Activated naive CD8-positive, alpha-beta T cell treated with anti-CD3 and anti-CD28 coated beads, Interleukin-2, amount 10 ng/mL, durations not matched to agents 7 days and 5 days (primary cell): ENCODE measurements around the gene RCC1. TPM values are rescaled to one million over a fixed set of nuclear protein-coding genes. Genes with fewer than 3 reads are reported as not detected.
A peak's percentile ranks its signal among the peaks of the same experiment; 100 is the strongest.
"Not testable (repeated sequence)": the region's sequence is repeated elsewhere in the genome, so short reads cannot be mapped to it uniquely, and the experiment has no call there.

Experiments used
- ATAC-seq: fragments of 150-1000 bp; cut with Tn5 transposase; one replicate; pipeline ENCODE4 v1.10.0; 2021; ENCODE audit warnings: low read depth, moderate library complexity
- POLR2A ChIA-PET: fragments of 350-600 bp; sonication (Branson Sonifier 250); formaldehyde crosslinking; loops from one replicate; lab custom pipeline; 2021; ENCODE audit warnings: antibody characterized with exemption; lab: Charles Lee
- DNase-seq: peaks from one replicate; pipeline ENCODE4 v3.0.0; 2021
- H3K27ac Mint-ChIP-seq: one replicate; pipeline ENCODE4 v1.8.0; 2022; ENCODE audit warnings: mild to moderate bottlenecking, mixed read lengths
- H3K27me3 Mint-ChIP-seq: one replicate; pipeline ENCODE4 v1.8.0; 2022; ENCODE audit warnings: mild to moderate bottlenecking, moderate library complexity, mixed read lengths
- H3K36me3 Mint-ChIP-seq: one replicate; pipeline ENCODE4 v1.8.0; 2021; ENCODE audit warnings: mild to moderate bottlenecking, mixed read lengths
- H3K4me1 Mint-ChIP-seq: one replicate; pipeline ENCODE4 v1.8.0; 2021; ENCODE audit warnings: mixed read lengths
- H3K4me3 Mint-ChIP-seq: one replicate; pipeline ENCODE4 v1.8.0; 2022; ENCODE audit warnings: mild to moderate bottlenecking, moderate library complexity, mixed read lengths
- H3K9me3 Mint-ChIP-seq: one replicate; pipeline ENCODE4 v1.8.0; 2021; ENCODE audit warnings: mixed read lengths
- total RNA-seq, 2 experiments: library from RNA; stranded (reverse); gene quantifications; one replicate each; pipeline ENCODE4 v1.2.3, GENCODE V29; 2021

RCC1 gene
- total RNA-seq, 2 experiments from 2014 or later = 46.2 to 51.7 TPM

GRCh38 chr1:28537457-28538199 lies 31.8 kb downstream of the RCC1 start:
- POLR2A ChIA-PET = no interaction called here
- Mint-ChIP-seq H3K27me3 (no peaks in the 10 kb centered on the region), H3K27ac (no peak overlapping the region), H3K4me1 (peaks cover 1% of the 10 kb centered on the region), H3K4me3 (no peak overlapping the region), H3K9me3 (no peaks in the 10 kb centered on the region), H3K36me3 (peaks cover 10% of the 10 kb centered on the region)
- ATAC-seq = no peak
- DNase-seq = no peak

GRCh38 chr1:28538286-28538685 lies 32.4 kb downstream of the RCC1 start:
- DNase-seq = no peak
- Mint-ChIP-seq H3K4me1 (peaks cover 1% of the 10 kb centered on the region), H3K27me3 (no peaks in the 10 kb centered on the region), H3K9me3 (no peaks in the 10 kb centered on the region), H3K36me3 (peaks cover 9% of the 10 kb centered on the region), H3K4me3 (no peak overlapping the region), H3K27ac (no peak overlapping the region)
- POLR2A ChIA-PET = no interaction called here
- ATAC-seq = no peak

GRCh38 chr1:28540651-28541050 lies 34.8 kb downstream of the RCC1 start:
- DNase-seq (no peak), ATAC-seq (no peak)
- no peaks in the 10 kb centered on the region for H3K9me3 Mint-ChIP-seq
- POLR2A ChIA-PET = interaction anchor here (1.4 kb wide), 1 partner anchor 41 kb away, joined by 5 read pairs; no protein-coding TSS in a partner anchor
- H3K27me3 Mint-ChIP-seq = no peaks in the 10 kb centered on the region
- H3K4me1 Mint-ChIP-seq = no peaks in the 10 kb centered on the region
- peaks cover 5% of the 10 kb centered on the region for H3K36me3 Mint-ChIP-seq
- no peak overlapping the region for H3K4me3 Mint-ChIP-seq
- H3K27ac Mint-ChIP-seq = no peak overlapping the region

GRCh38 chr1:28541414-28542015 lies 35.7 kb downstream of the RCC1 start:
- not testable (repeated sequence) for H3K4me3 Mint-ChIP-seq, H3K9me3 Mint-ChIP-seq, H3K36me3 Mint-ChIP-seq, ATAC-seq, H3K4me1 Mint-ChIP-seq, H3K27me3 Mint-ChIP-seq, DNase-seq, H3K27ac Mint-ChIP-seq
- POLR2A ChIA-PET = interaction anchor here (0.7 to 1.4 kb wide), 2 partner anchors 40 to 146 kb away, joined by 4 to 5 read pairs; no protein-coding TSS in a partner anchor

GRCh38 chr1:28545246-28545628 lies 39.4 kb downstream of the RCC1 start:
- H3K4me3 Mint-ChIP-seq = no peak overlapping the region
- no peaks in the 10 kb centered on the region for H3K27me3 Mint-ChIP-seq
- no peaks in the 10 kb centered on the region for H3K36me3 Mint-ChIP-seq
- no peaks in the 10 kb centered on the region for H3K4me1 Mint-ChIP-seq
- POLR2A ChIA-PET = interaction anchor here (1.1 kb wide), 1 partner anchor 34 kb away, joined by 4 read pairs; no protein-coding TSS in a partner anchor
- no peak for ATAC-seq
- no peak for DNase-seq
- H3K9me3 Mint-ChIP-seq = no peaks in the 10 kb centered on the region
- no peak overlapping the region for H3K27ac Mint-ChIP-seq

- no peaks in the 10 kb centered on the region for H3K9me3 Mint-ChIP-seq
- DNase-seq (no peak), ATAC-seq (no peak)
- no peaks in the 10 kb centered on the region for H3K36me3 Mint-ChIP-seq
- H3K4me3 Mint-ChIP-seq = no peak overlapping the region
- H3K27ac Mint-ChIP-seq = no peak overlapping the region
- POLR2A ChIA-PET = no interaction called here
- no peaks in the 10 kb centered on the region for H3K27me3 Mint-ChIP-seq
- peaks cover 6% of the 10 kb centered on the region for H3K4me1 Mint-ChIP-seq
Measured at GRCh38 chr1:28548318-28548717, 42.5 kb downstream of the RCC1 start.

GRCh38 chr1:28551381-28551780 lies 45.5 kb downstream of the RCC1 start:
- H3K4me3 Mint-ChIP-seq = no peak overlapping the region
- ATAC-seq = no peak
- H3K27me3 Mint-ChIP-seq = no peaks in the 10 kb centered on the region
- no peak overlapping the region for H3K27ac Mint-ChIP-seq
- H3K4me1 Mint-ChIP-seq = peaks cover 18% of the 10 kb centered on the region
- POLR2A ChIA-PET = interaction anchor here (1.0 to 1.4 kb wide), 3 partner anchors 30 to 305 kb away, joined by 3 to 4 read pairs (median 3); partner anchors contain the start of gene YTHDF2
- no peaks in the 10 kb centered on the region for H3K9me3 Mint-ChIP-seq
- H3K36me3 Mint-ChIP-seq = peaks cover 12% of the 10 kb centered on the region
- DNase-seq = no peak

GRCh38 chr1:28552758-28553663 lies 47.2 kb downstream of the RCC1 start, which contains the start of gene TRNAU1AP:
Gene TRNAU1AP (plus strand): TSS chr1:28553085. CDS start chr1:28553111, 26 bp downstream.
- Mint-ChIP-seq H3K9me3 (no peaks in the 10 kb centered on the region), H3K36me3 (peaks cover 17% of the 10 kb centered on the region), H3K4me1 (peaks cover 20% of the 10 kb centered on the region), H3K27me3 (no peaks in the 10 kb centered on the region), H3K4me3 (peak within 1 kb of the TSS; percentile 93), H3K27ac (peak within 1 kb of the TSS; percentile 96)
- POLR2A ChIA-PET = interaction anchor here (0.6 to 2.5 kb wide), 16 partner anchors 25 to 633 kb away, joined by 3 to 59 read pairs (median 5); partner anchors contain the start of genes ATP5IF1, GMEB1, RCC1 and RNU11
- ATAC-seq (peak; percentile 95), DNase-seq (peak; percentile 98)

- no peaks in the 10 kb centered on the region for H3K27me3 Mint-ChIP-seq
- DNase-seq = no peak
- no peak for ATAC-seq
- H3K27ac Mint-ChIP-seq = no peak overlapping the region
- POLR2A ChIA-PET = interaction anchor here (1.9 kb wide), 1 partner anchor 21 kb away, joined by 10 read pairs; no protein-coding TSS in a partner anchor
- peaks cover 1% of the 10 kb centered on the region for H3K4me1 Mint-ChIP-seq
- H3K4me3 Mint-ChIP-seq = no peak overlapping the region
- H3K9me3 Mint-ChIP-seq = no peaks in the 10 kb centered on the region
- peaks cover 30% of the 10 kb centered on the region for H3K36me3 Mint-ChIP-seq
Measured at GRCh38 chr1:28560886-28561285, 55.0 kb downstream of the RCC1 start.

GRCh38 chr1:28564310-28564709 lies 58.5 kb downstream of the RCC1 start:
- H3K27ac Mint-ChIP-seq = no peak overlapping the region

GRCh38 chr1:28565040-28565439 lies 59.2 kb downstream of the RCC1 start:
- ATAC-seq (no peak), DNase-seq (no peak)
- no peak overlapping the region for H3K27ac Mint-ChIP-seq
- no peaks in the 10 kb centered on the region for H3K4me1 Mint-ChIP-seq
- H3K27me3 Mint-ChIP-seq = no peaks in the 10 kb centered on the region
- H3K36me3 Mint-ChIP-seq = peaks cover 27% of the 10 kb centered on the region
- no peaks in the 10 kb centered on the region for H3K9me3 Mint-ChIP-seq
- POLR2A ChIA-PET = interaction anchor here (0.7 to 1.0 kb wide), 3 partner anchors 17 to 317 kb away, joined by 3 to 4 read pairs (median 4); no protein-coding TSS in a partner anchor
- no peak overlapping the region for H3K4me3 Mint-ChIP-seq

More at GRCh38 chr1:28564310-28564709, 58.5 kb downstream of the RCC1 start:
- H3K9me3 Mint-ChIP-seq = no peaks in the 10 kb centered on the region
- H3K4me1 Mint-ChIP-seq = no peaks in the 10 kb centered on the region
- no peak overlapping the region for H3K4me3 Mint-ChIP-seq
- H3K27me3 Mint-ChIP-seq = no peaks in the 10 kb centered on the region
- H3K36me3 Mint-ChIP-seq = peaks cover 30% of the 10 kb centered on the region
- ATAC-seq (no peak), DNase-seq (no peak)
- POLR2A ChIA-PET = interaction anchor here (1.0 kb wide), 2 partner anchors 17 kb away, joined by 3 read pairs; no protein-coding TSS in a partner anchor

- Mint-ChIP-seq H3K4me1 (no peaks in the 10 kb centered on the region), H3K36me3 (peaks cover 21% of the 10 kb centered on the region), H3K27me3 (no peaks in the 10 kb centered on the region), H3K9me3 (no peaks in the 10 kb centered on the region), H3K4me3 (no peak overlapping the region), H3K27ac (no peak overlapping the region)
- POLR2A ChIA-PET = interaction anchor here (0.7 kb wide), 1 partner anchor 49 kb away, joined by 4 read pairs; no protein-coding TSS in a partner anchor
- ATAC-seq (no peak), DNase-seq (no peak)
Measured at GRCh38 chr1:28565726-28566125, 59.9 kb downstream of the RCC1 start.
